Memory B cell (primary cell): ENCODE data around the gene SUCLG1.
A peak's percentile ranks its signal among the peaks of the same experiment; 100 is the strongest.

ENCODE experiments used
- ATAC-seq: fragments of 150-1000 bp; cut with Tn5 transposase; 2 replicates; pipeline ENCODE4 v1.10.0; 2021; ENCODE audit warnings: low read depth, mild to moderate bottlenecking, moderate library complexity
- DNase-seq, 2 donors: peaks; one replicate each; pipeline ENCODE4 v3.0.0; 2022; ENCODE audit warnings: low spot score in 2 of 2
- H3K27ac Mint-ChIP-seq: one replicate; pipeline ENCODE4 v1.8.0; 2022; ENCODE audit warnings: mild to moderate bottlenecking, moderate library complexity, mixed read lengths
- H3K27me3 Mint-ChIP-seq: one replicate; pipeline ENCODE4 v1.8.0; 2022; ENCODE audit warnings: mixed read lengths
- H3K36me3 Mint-ChIP-seq: one replicate; pipeline ENCODE4 v1.8.0; 2022; ENCODE audit warnings: mild to moderate bottlenecking, mixed read lengths
- H3K4me1 Mint-ChIP-seq: one replicate; pipeline ENCODE4 v1.8.0; 2022; ENCODE audit warnings: mixed read lengths
- H3K4me3 Mint-ChIP-seq: one replicate; pipeline ENCODE4 v1.8.0; 2022; ENCODE audit warnings: mild to moderate bottlenecking, moderate library complexity, mixed read lengths
- H3K9me3 Mint-ChIP-seq: one replicate; pipeline ENCODE4 v1.8.0; 2022; ENCODE audit warnings: mixed read lengths

SUCLG1 gene

GRCh38 chr2:84452624-84453023, 6.5 kb downstream of the SUCLG1 start:
- Mint-ChIP-seq H3K4me1 (peaks cover 38% of the 10 kb centered on the region), H3K4me3 (no peak overlapping the region), H3K36me3 (peaks cover 3% of the 10 kb centered on the region), H3K9me3 (no peaks in the 10 kb centered on the region), H3K27ac (no peak overlapping the region), H3K27me3 (no peaks in the 10 kb centered on the region)
- no peak for ATAC-seq
- no peak for DNase-seq

DNA sequence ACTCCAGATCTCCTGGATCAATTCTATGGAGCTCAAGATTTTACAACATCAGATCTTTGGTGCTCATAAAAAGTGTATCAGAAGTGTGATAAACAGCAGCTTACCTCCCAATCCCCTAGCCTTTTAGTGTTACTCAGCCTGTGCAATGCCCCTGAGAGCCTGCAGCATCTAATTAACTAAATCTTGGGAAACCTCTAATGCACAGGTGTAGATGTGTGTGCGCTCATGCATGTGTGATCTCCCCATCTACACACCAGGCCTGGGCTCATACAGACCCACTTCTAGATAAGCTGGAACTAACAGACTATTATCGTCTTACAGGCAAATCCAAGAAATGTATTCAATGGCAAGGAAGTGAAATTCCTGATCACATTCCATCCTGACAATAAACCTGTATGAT, 7.5 kb downstream of the SUCLG1 start:
- DNase-seq (no peak), ATAC-seq (no peak)
- no peaks in the 10 kb centered on the region for H3K9me3 Mint-ChIP-seq
- no peak overlapping the region for H3K4me3 Mint-ChIP-seq
- H3K27ac Mint-ChIP-seq, result no peak overlapping the region
- peaks cover 30% of the 10 kb centered on the region for H3K4me1 Mint-ChIP-seq
- H3K27me3 Mint-ChIP-seq, result no peaks in the 10 kb centered on the region
- H3K36me3 Mint-ChIP-seq, result peaks cover 7% of the 10 kb centered on the region

DNA sequence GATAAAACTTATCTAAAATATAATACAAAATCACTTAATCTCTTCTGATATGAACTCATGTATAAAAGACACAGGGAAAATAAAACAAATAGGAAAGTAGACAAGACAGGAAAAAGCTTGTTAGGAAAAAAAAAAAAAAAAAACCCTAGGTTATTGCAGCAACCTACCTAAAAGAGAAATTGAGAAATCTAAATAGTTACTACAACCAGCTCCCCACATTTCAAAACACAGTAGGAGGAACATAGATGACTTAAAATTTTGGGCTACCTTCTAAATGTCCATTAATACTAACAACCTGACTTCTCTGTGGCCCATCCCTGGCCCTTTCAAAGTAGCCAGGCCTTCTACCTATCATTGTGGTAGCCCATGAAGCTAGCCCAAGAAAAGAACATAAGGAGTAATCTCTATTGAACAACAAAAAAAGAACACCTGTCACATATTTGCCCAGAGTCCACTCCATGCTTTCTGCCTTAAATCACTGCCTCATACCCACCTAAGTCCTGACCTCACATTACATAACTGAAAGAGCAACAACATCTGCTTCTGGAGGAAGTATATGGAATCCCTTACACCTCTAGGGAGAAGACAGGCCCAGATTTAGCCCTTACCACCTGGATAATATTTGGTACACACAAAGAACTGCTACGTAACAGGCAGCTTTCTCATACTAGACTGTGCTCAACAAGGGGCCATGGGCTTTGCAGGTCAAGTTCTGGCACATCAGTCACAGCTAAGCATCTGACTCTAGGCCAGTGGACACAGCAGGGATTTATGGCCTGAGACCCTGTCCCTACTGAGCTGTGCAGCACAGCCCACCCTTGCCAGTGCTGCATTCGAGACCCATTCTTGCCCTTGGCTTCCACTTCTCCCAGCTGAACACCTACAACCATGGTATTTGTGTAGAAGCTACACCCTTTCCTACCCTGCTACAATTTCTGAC, 8.5 kb downstream of the SUCLG1 start:
- ATAC-seq, result no peak

GRCh38 chr2:84449711-84450110, 9.4 kb downstream of the SUCLG1 start:
- H3K9me3 Mint-ChIP-seq, result no peaks in the 10 kb centered on the region
- DNase-seq (no peak), ATAC-seq (no peak)
- no peak overlapping the region for H3K4me3 Mint-ChIP-seq
- H3K27ac Mint-ChIP-seq, result no peak overlapping the region
- H3K4me1 Mint-ChIP-seq, result peaks cover 23% of the 10 kb centered on the region
- no peaks in the 10 kb centered on the region for H3K27me3 Mint-ChIP-seq
- H3K36me3 Mint-ChIP-seq, result peaks cover 22% of the 10 kb centered on the region

More for the DNA sequence above, 8.5 kb downstream of the SUCLG1 start:
- H3K4me3 Mint-ChIP-seq, result no peak overlapping the region
- no peaks in the 10 kb centered on the region for H3K27me3 Mint-ChIP-seq
- no peaks in the 10 kb centered on the region for H3K9me3 Mint-ChIP-seq
- peaks cover 24% of the 10 kb centered on the region for H3K4me1 Mint-ChIP-seq
- no peak for DNase-seq
- H3K27ac Mint-ChIP-seq, result no peak overlapping the region
- H3K36me3 Mint-ChIP-seq, result peaks cover 14% of the 10 kb centered on the region

- no peak for ATAC-seq
- Mint-ChIP-seq H3K9me3 (no peaks in the 10 kb centered on the region), H3K27me3 (no peaks in the 10 kb centered on the region)
Measured at GRCh38 chr2:84449055-84449454, 10.0 kb downstream of the SUCLG1 start.

DNA sequence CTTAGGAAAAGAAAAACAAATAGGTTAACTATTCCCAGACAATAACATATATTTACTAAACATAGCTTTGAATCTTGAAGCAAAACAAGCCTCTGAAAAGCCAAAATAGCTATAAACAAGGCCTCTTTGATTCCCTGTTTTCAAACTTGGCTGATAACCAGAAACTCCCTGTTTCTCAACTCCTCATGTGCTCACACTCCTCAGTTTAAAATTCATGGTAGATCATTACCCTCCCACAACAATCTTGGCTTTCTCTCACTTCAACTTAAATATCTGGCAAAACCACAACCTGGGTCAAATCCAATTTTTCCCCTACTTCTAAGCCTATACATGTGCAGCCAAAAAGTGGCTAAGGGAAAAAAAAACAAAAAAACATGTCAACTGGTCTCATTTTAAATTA, 15.6 kb downstream of the SUCLG1 start:
- Mint-ChIP-seq H3K4me1 (peaks cover 6% of the 10 kb centered on the region), H3K36me3 (peaks cover 66% of the 10 kb centered on the region), H3K9me3 (no peaks in the 10 kb centered on the region), H3K27ac (peak overlapping the region; percentile 58), H3K27me3 (no peaks in the 10 kb centered on the region), H3K4me3 (no peak overlapping the region)
- ATAC-seq (no peak), DNase-seq (no peak)

More at GRCh38 chr2:84449055-84449454, 10.0 kb downstream of the SUCLG1 start:
- Mint-ChIP-seq H3K27ac (no peak overlapping the region), H3K36me3 (peaks cover 24% of the 10 kb centered on the region), H3K4me3 (no peak overlapping the region), H3K4me1 (peaks cover 18% of the 10 kb centered on the region)
- no peak for DNase-seq

- Mint-ChIP-seq H3K27ac (no peak overlapping the region), H3K27me3 (no peaks in the 10 kb centered on the region), H3K9me3 (no peaks in the 10 kb centered on the region), H3K4me3 (no peak overlapping the region), H3K4me1 (peaks cover 6% of the 10 kb centered on the region), H3K36me3 (peaks cover 70% of the 10 kb centered on the region)
- ATAC-seq, result no peak
- no peak for DNase-seq
Measured at GRCh38 chr2:84442888-84443287, 16.2 kb downstream of the SUCLG1 start.

GRCh38 chr2:84441505-84441904, 17.6 kb downstream of the SUCLG1 start:
- ATAC-seq (no peak), DNase-seq (no peak)
- H3K4me3 Mint-ChIP-seq, result no peak overlapping the region
- H3K4me1 Mint-ChIP-seq, result peaks cover 6% of the 10 kb centered on the region
- peaks cover 68% of the 10 kb centered on the region for H3K36me3 Mint-ChIP-seq
- no peaks in the 10 kb centered on the region for H3K27me3 Mint-ChIP-seq
- no peaks in the 10 kb centered on the region for H3K9me3 Mint-ChIP-seq
- H3K27ac Mint-ChIP-seq, result no peak overlapping the region

DNA sequence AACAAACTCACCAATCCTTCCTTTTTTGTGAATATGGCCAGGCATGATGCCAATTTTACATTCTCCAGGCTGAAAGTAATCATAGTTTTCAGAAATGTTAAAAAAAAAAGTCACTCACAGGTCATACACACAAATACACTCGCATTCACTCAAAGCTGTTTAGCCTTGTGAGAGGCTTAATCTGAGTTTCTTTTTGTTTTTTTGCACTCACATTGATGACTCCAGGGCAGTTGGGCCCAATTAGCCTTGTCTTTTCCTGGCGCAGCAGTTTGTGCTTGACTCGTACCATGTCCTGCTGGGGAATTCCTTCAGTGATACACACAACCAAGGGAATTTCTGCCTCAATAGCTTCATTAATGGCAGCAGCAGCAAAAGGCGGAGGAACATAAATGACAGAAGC, 18.0 kb downstream of the SUCLG1 start:
- Mint-ChIP-seq H3K27ac (no peak overlapping the region), H3K4me3 (no peak overlapping the region), H3K27me3 (no peaks in the 10 kb centered on the region), H3K9me3 (no peaks in the 10 kb centered on the region), H3K36me3 (peaks cover 65% of the 10 kb centered on the region), H3K4me1 (peaks cover 6% of the 10 kb centered on the region)
- ATAC-seq (no peak), DNase-seq (no peak)

DNA sequence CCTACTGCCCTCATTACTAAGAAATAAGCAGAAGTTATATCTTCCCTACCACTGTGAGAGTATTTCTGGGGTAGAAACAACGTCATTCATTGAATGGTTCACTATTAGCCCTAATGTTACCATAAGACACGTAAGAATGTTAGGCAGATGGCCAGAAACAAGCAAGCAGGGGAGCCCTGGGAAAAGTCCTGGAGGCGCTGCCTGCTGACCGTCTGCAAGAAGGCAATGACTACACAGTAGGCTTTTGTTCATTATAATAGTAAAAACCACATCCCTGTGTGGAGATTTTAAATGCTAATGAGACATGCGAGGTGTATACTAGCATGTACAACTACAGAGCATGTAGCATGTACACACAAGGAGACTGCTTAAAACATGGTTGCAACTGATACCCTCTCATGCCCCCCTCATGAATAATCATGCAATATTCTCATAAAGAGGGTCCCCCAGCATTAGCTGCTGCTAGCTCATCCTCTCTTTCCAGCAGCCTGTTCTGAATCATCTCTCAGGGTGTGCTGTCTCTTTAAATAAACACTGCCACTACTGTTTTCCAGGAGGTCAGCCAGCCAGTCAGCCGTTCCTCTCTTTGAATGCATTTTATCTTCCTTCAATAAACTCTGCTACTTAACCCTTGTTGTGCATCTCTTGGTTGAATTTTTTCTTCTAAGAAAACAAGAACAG, 23.6 kb downstream of the SUCLG1 start:
- H3K4me3 Mint-ChIP-seq, result no peak overlapping the region
- peaks cover 46% of the 10 kb centered on the region for H3K36me3 Mint-ChIP-seq

DNA sequence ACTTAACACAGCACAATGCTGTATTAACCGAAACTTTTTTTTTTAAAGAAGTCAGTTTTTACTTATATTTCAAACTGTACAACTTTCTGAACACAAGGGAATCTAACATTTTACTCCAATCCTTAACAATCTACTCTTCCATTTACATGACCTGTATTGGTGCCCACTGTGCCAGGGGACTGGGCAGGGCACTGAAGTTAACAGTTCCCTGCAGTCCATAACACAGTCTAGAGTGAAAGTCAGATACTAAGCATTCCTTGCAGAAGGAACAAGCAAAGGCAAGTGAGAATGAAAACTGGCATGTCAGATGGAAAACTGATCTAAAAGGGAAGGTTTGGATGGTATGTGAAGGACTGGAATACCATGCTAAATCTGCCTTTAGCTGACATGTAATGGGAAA, 29.8 kb downstream of the SUCLG1 start:
- Mint-ChIP-seq H3K9me3 (no peaks in the 10 kb centered on the region), H3K36me3 (peaks cover 25% of the 10 kb centered on the region), H3K4me1 (peaks cover 5% of the 10 kb centered on the region), H3K27me3 (no peaks in the 10 kb centered on the region), H3K27ac (no peak overlapping the region), H3K4me3 (no peak overlapping the region)
- ATAC-seq (no peak), DNase-seq (no peak)

More for the DNA sequence above, 23.6 kb downstream of the SUCLG1 start:
- DNase-seq (no peak), ATAC-seq (no peak)
- H3K27ac Mint-ChIP-seq, result peak overlapping the region; percentile 80
- no peaks in the 10 kb centered on the region for H3K27me3 Mint-ChIP-seq
- no peaks in the 10 kb centered on the region for H3K4me1 Mint-ChIP-seq
- no peaks in the 10 kb centered on the region for H3K9me3 Mint-ChIP-seq

DNA sequence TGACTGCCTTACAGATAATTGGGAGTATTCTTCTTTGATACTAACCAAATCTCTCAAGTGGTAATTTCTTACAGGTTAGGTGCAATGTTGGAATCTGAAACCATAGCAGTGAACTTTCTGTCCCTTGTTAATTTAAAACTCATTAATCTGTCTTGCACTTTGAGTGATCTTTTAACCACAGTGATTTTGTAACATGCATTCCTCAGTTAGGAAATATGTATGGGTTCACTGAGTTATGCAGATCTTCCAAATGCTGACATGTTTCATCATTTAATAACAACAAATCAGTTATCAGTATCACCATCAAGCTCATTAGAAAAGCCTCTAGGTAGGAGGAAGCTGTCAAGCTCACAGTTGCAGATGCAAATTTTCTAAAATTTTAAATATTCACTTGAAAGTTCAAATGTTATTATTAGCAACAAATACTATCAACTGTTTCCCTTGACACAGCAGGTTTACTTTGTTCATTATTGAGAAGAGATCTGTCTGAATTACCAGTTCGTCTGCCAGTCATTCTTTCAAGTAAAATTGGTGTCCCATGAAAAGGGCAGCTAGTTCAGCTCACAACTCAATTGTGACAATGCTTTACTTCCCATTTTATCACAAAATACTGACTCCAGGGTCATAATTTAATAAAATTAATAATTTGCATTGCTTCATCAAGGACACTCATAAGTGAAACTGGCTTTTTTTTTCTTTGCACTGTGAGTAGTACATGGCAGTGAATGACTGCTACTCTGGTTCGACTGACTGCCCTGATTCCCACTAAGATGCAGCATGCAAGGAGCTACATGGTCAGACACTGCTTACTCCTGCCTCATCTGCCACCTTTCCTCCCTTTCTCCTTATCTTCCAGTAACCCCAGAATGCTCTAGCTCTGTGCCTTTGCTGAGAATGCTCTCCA, 31.6 kb downstream of the SUCLG1 start:
- no peaks in the 10 kb centered on the region for H3K27me3 Mint-ChIP-seq
- H3K4me1 Mint-ChIP-seq, result peaks cover 5% of the 10 kb centered on the region
- ATAC-seq (no peak), DNase-seq (no peak)
- peak overlapping the region; percentile 15 for H3K27ac Mint-ChIP-seq
- no peak overlapping the region for H3K4me3 Mint-ChIP-seq
- H3K9me3 Mint-ChIP-seq, result no peaks in the 10 kb centered on the region
- H3K36me3 Mint-ChIP-seq, result peaks cover 26% of the 10 kb centered on the region

DNA sequence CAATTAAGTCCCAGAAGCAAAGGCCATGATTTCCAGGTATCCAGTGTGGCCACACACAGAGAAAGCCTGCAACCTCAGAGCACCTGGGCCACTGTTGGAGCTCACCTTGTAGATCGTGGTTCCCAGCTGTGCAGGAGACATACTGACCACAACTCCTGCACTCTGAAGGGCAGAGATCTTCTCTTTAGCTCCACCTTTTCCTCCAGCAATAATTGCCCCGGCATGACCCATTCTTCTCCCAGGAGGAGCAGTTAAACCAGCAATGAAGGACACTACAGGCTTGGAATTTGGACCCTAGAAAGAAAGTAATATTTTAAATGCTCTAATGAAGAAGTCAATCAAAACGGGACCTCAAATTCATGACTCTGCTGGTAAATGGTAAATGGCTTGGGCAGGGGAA, 33.8 kb downstream of the SUCLG1 start:
- peak overlapping the region; percentile 10 for H3K27ac Mint-ChIP-seq
- H3K4me1 Mint-ChIP-seq, result peaks cover 5% of the 10 kb centered on the region
- H3K9me3 Mint-ChIP-seq, result no peaks in the 10 kb centered on the region
- H3K36me3 Mint-ChIP-seq, result peaks cover 23% of the 10 kb centered on the region
- H3K4me3 Mint-ChIP-seq, result no peak overlapping the region
- no peak for DNase-seq
- H3K27me3 Mint-ChIP-seq, result no peaks in the 10 kb centered on the region
- no peak for ATAC-seq

GRCh38 chr2:84424152-84424551, 34.9 kb downstream of the SUCLG1 start:
- no peak for ATAC-seq
- H3K36me3 Mint-ChIP-seq, result peaks cover 16% of the 10 kb centered on the region
- DNase-seq, result no peak
- H3K27ac Mint-ChIP-seq, result peak overlapping the region; percentile 10
- no peaks in the 10 kb centered on the region for H3K27me3 Mint-ChIP-seq
- no peaks in the 10 kb centered on the region for H3K9me3 Mint-ChIP-seq
- peaks cover 5% of the 10 kb centered on the region for H3K4me1 Mint-ChIP-seq
- H3K4me3 Mint-ChIP-seq, result no peak overlapping the region
